ENCODE measurements around the gene GCNT2. TPM values are rescaled to one million over a fixed set of nuclear protein-coding genes. Genes with fewer than 3 reads are reported as not detected.
A peak's percentile ranks its signal among the peaks of the same experiment; 100 is the strongest.

The GCNT2 gene
- total and polyA plus RNA-seq, 2 of the 8 experiments (the other 6 are each of a cell fraction or from before 2014, with no cell fraction given) = 19.3 to 52.5 TPM

DNA sequence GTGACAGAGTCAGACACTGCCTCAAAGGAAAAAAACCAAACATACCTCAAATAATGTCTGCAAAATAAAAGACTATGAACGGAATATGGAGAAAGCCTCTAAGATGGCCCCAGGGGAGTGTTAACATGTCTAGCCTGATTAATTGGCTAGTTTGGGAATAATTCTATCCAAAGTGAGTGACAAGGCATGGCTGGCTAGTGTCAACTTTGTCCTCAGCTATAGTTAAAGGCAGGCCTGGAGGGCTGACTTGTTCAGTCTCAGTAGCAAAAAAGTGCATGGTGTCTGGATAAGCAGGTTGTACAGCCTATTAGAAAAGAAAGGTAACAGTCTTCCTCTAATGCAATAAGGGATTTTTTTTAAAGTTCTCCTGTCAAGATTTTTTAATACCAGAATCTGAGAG, 32.7 kb downstream of the GCNT2 start:
- no peak overlapping the region for H2BK15ac ChIP-seq (ENCODE audit: low read length)
- no peak overlapping the region for H2AFZ ChIP-seq (ENCODE audit: low read length)
- H3K23me2 ChIP-seq (ENCODE audit: low read depth, low read length) = peaks cover 12% of the 10 kb centered on the region; the same call in 1 of the 2 replicates
- no peaks in the 10 kb centered on the region for H3K36me3 ChIP-seq (ENCODE audit: control insufficient read depth in 2 of 4, insufficient read depth in 4 of 4, low read length in 3 of 4)
- no peak overlapping the region for H4K5ac ChIP-seq (ENCODE audit: insufficient read length, low read depth, low read length)
- H3K4me1 ChIP-seq (replicated peaks in 1 of 4; ENCODE audit: control insufficient read depth in 3 of 4, insufficient read depth in 4 of 4, low read length in 3 of 4) = peaks cover 2 to 7% (median 5%) of the 10 kb centered on the region in 4 experiments; a peak in 6 of 7 replicates
- CTCF ChIA-PET (ENCODE audit: partially characterized antibody) = interaction anchor here (0.7 to 1.7 kb wide), 6 partner anchors 8 to 106 kb away, joined by 3 to 9 read pairs (median 3); no protein-coding TSS in a partner anchor
- H3K9me3 ChIP-seq (ENCODE audit: insufficient read depth in 2 of 2, low read depth in 1 of 2, low read length in 1 of 2) = no peaks in the 10 kb centered on the region
- H3K79me1 ChIP-seq (ENCODE audit: low read depth, low read length) = 0 out of 2 replicates have a peak, but pooled peaks cover 2% of the 10 kb centered on the region
- H3K27me3 ChIP-seq (replicated peaks in 1 of 4; ENCODE audit: control insufficient read depth in 3 of 4, extremely low read depth in 1 of 4, insufficient read depth in 3 of 4, low read length in 3 of 4) = no peaks in the 10 kb centered on the region
- peak overlapping the region; percentile 58 for H2BK120ac ChIP-seq (replicated peaks; ENCODE audit: low read depth, low read length)
- H2BK5ac ChIP-seq (ENCODE audit: low read depth, low read length) = 0 out of 2 replicates have a peak overlapping the region, but pooled peaks have one; percentile 71
- no peak overlapping the region for H4K8ac ChIP-seq (ENCODE audit: extremely low read depth, insufficient read depth, low read length)
- no peak for TF ChIP-seq TCF12 (IDR thresholded peaks at IDR 0.05; ENCODE audit: low read depth, low read length)
- TF ChIP-seq BCL11A (IDR thresholded peaks at IDR 0.05; ENCODE audit: low read depth in 2 of 2, low read length in 2 of 2) = no peak
- no peak for TF ChIP-seq CREB1 (IDR thresholded peaks at IDR 0.05)
- no peak for TF ChIP-seq YY1 (IDR thresholded peaks at IDR 0.05; ENCODE audit: low read depth, low read length)
- no peak for TF ChIP-seq RBBP5 (IDR thresholded peaks at IDR 0.05; ENCODE audit: borderline replicate concordance, low read depth, low read length)
- TF ChIP-seq POLR2A (IDR thresholded peaks at IDR 0.05; ENCODE audit: control extremely low read depth in 1 of 2, low read depth in 2 of 2, low read length in 2 of 2) = no peak
- TF ChIP-seq, protein P1, sequence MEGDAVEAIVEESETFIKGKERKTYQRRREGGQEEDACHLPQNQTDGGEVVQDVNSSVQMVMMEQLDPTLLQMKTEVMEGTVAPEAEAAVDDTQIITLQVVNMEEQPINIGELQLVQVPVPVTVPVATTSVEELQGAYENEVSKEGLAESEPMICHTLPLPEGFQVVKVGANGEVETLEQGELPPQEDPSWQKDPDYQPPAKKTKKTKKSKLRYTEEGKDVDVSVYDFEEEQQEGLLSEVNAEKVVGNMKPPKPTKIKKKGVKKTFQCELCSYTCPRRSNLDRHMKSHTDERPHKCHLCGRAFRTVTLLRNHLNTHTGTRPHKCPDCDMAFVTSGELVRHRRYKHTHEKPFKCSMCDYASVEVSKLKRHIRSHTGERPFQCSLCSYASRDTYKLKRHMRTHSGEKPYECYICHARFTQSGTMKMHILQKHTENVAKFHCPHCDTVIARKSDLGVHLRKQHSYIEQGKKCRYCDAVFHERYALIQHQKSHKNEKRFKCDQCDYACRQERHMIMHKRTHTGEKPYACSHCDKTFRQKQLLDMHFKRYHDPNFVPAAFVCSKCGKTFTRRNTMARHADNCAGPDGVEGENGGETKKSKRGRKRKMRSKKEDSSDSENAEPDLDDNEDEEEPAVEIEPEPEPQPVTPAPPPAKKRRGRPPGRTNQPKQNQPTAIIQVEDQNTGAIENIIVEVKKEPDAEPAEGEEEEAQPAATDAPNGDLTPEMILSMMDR (IDR thresholded peaks at IDR 0.05; ENCODE audit: control extremely low read depth in 1 of 3, insufficient read depth in 1 of 3, low read depth in 1 of 3, low read length in 3 of 3) = no peak
- no peak overlapping the region for H3K9ac ChIP-seq (replicated peaks in 1 of 4; ENCODE audit: extremely low read depth in 1 of 4, low read depth in 3 of 4, low read length in 3 of 4)
- H3K4me3 ChIP-seq (ENCODE audit: extremely low read depth in 1 of 4, insufficient read depth in 2 of 4, low read depth in 3 of 4, low read length in 4 of 4) = no peak overlapping the region
- H3K23ac ChIP-seq (ENCODE audit: insufficient read length) = no peak overlapping the region
- DNase-seq (ENCODE audit: low read depth in 1 of 2, low spot score in 2 of 2) (no peak), FAIRE-seq (no peak)
- H4K20me1 ChIP-seq (replicated peaks in 1 of 2; ENCODE audit: control insufficient read depth in 1 of 2, insufficient read depth in 2 of 2, low read length in 2 of 2) = no peaks in the 10 kb centered on the region
- H2BK20ac ChIP-seq (ENCODE audit: low read length) = peak overlapping the region; percentile 10; the same call in 1 of the 2 replicates
- 88% methylated on average over 1 of the region's 1 CpG; no CpG with 5 or more reads in 1 of the 2 experiments for WGBS, 2 experiments (ENCODE audit: extremely low coverage in 1 of 2, insufficient coverage in 1 of 2, insufficient read length in 1 of 2, insufficient replicate concordance in 2 of 2, low coverage in 1 of 2, low lambda C conversion rate in 2 of 2, missing lambda C conversion rate in 1 of 2)
- no peak overlapping the region for H3K4ac ChIP-seq (replicated peaks; ENCODE audit: insufficient read length, low read depth, low read length)
- no peak overlapping the region for H2AK5ac ChIP-seq (ENCODE audit: low read depth, low read length)
- no peak overlapping the region; a peak in 1 of 4 replicates for H3K4me2 ChIP-seq (ENCODE audit: insufficient read depth in 1 of 2, low read depth in 2 of 2, low read length in 2 of 2)
- H3K14ac ChIP-seq (ENCODE audit: insufficient read length) = no peak overlapping the region
- H2BK12ac ChIP-seq (ENCODE audit: low read depth, low read length) = peak overlapping the region; percentile 69; the same call in 1 of the 2 replicates
- H3K27ac ChIP-seq (ENCODE audit: low read depth, low read length) = no peak overlapping the region
- H3K79me2 ChIP-seq (ENCODE audit: control insufficient read depth in 1 of 2, insufficient read depth in 2 of 2, low read length in 2 of 2) = peaks cover 10 to 29% of the 10 kb centered on the region in 2 experiments; a peak in 3 of 4 replicates
- no peak overlapping the region for H3K56ac ChIP-seq (replicated peaks; ENCODE audit: insufficient read length, low read depth, low read length)
- POLR2A ChIA-PET (ENCODE audit: partially characterized antibody) = interaction anchor here (1.0 to 10.2 kb wide), 3 partner anchors 20 to 34 kb away, joined by 3 to 154 read pairs (median 3); no protein-coding TSS in a partner anchor
- peak overlapping the region; percentile 57; the same call in 1 of the 2 replicates for H3K18ac ChIP-seq (ENCODE audit: extremely low read depth, low read length)
- H4K91ac ChIP-seq (replicated peaks; ENCODE audit: insufficient read length, low read length) = no peak overlapping the region
